IMR-90 (cell line): ENCODE results near the gene MYO1G. TPM values are rescaled to one million over a fixed set of nuclear protein-coding genes. Genes with fewer than 3 reads are reported as not detected.

ENCODE experiments used
- ATAC-seq: fragments of 200-7000 bp; cut with Tn5 transposase; 2 replicates; pipeline ENCODE4 v1.9.1; 2020; ENCODE audit warnings: low read depth, mild to moderate bottlenecking, moderate library complexity
- BruUV-seq: library from RNA; stranded (reverse); fragments of 400-500 nt; replicated peaks from 2 replicates; lab custom pipeline; 2021; lab: Mats Ljungman, UMichigan
- CTCF ChIA-PET: fragments of 300-600 bp; formaldehyde crosslinking; extraction: SDS; loops from one replicate; lab custom pipeline; 2021; ENCODE audit warnings: antibody characterized with exemption; lab: Yijun Ruan, JAX
- POLR2A ChIA-PET: fragments of 300-600 bp; sonication (Branson Sonifier 250); formaldehyde crosslinking; loops from one replicate; lab custom pipeline; 2022; ENCODE audit warnings: antibody characterized with exemption; ENCODE audit not compliant: unreplicated experiment; lab: Charles Lee
- DNase-seq: peaks from one replicate; pipeline ENCODE4 v3.0.0; 2013
- H2AFZ ChIP-seq: replicated peaks from 2 replicates; pipeline ENCODE3; 2013; ENCODE audit warnings: low read length, mild to moderate bottlenecking; ENCODE audit not compliant: poor library complexity
- H2AK5ac ChIP-seq: 2 replicates; pipeline ENCODE4 v1.6.1; 2013; ENCODE audit warnings: low read depth, low read length, inconsistent platforms
- H2AK9ac ChIP-seq: replicated peaks from 2 replicates; pipeline ENCODE3; 2013; ENCODE audit warnings: mild to moderate bottlenecking, low read depth, low read length, moderate library complexity; ENCODE audit not compliant: poor library complexity
- H2BK120ac ChIP-seq: 2 replicates; pipeline ENCODE4 v1.6.1; 2013; ENCODE audit warnings: low read depth, low read length, inconsistent platforms
- H2BK15ac ChIP-seq: 3 replicates; pipeline ENCODE4 v1.6.1; 2013; ENCODE audit warnings: low read depth, low read length, inconsistent platforms
- H2BK20ac ChIP-seq: 2 replicates; pipeline ENCODE4 v1.6.1; 2013; ENCODE audit warnings: low read depth, mild to moderate bottlenecking, inconsistent platforms, low read length, moderate library complexity
- H2BK5ac ChIP-seq: 2 replicates; pipeline ENCODE4 v1.6.1; 2013; ENCODE audit warnings: mild to moderate bottlenecking, low read depth, low read length, inconsistent platforms; ENCODE audit not compliant: poor library complexity, severe bottlenecking
- H3K14ac ChIP-seq: replicated peaks from 2 replicates; pipeline ENCODE4 v1.6.1; 2013; ENCODE audit warnings: low read depth, low read length, inconsistent platforms
- H3K18ac ChIP-seq: 2 replicates; pipeline ENCODE4 v1.6.1; 2013; ENCODE audit warnings: low read depth, low read length, control low read depth
- H3K23ac ChIP-seq: 2 replicates; pipeline ENCODE4 v1.6.1; 2013; ENCODE audit warnings: low read depth, low read length, inconsistent platforms
- H3K27ac ChIP-seq: 2 replicates; pipeline ENCODE4 v1.5.1; 2013; ENCODE audit warnings: mild to moderate bottlenecking, control low read depth, low read length; ENCODE audit not compliant: insufficient read depth
- H3K27me3 ChIP-seq: 2 replicates; pipeline ENCODE4 v1.6.1; 2013; ENCODE audit warnings: low read length; ENCODE audit not compliant: control insufficient read depth, insufficient read depth
- H3K36me3 ChIP-seq: 2 replicates; pipeline ENCODE4 v1.6.1; 2013; ENCODE audit warnings: low read length, mixed read lengths; ENCODE audit not compliant: control insufficient read depth, insufficient read depth
- H3K4ac ChIP-seq: 2 replicates; pipeline ENCODE4 v1.6.1; 2013; ENCODE audit warnings: low read depth, low read length, inconsistent platforms
- H3K4me1 ChIP-seq: 2 replicates; pipeline ENCODE4 v1.6.1; 2013; ENCODE audit warnings: low read length, mixed read lengths; ENCODE audit not compliant: control insufficient read depth, insufficient read depth
- H3K4me2 ChIP-seq: 2 replicates; pipeline ENCODE4 v1.6.1; 2013; ENCODE audit warnings: low read depth, mild to moderate bottlenecking, control low read depth, low read length, moderate library complexity
- H3K4me3 ChIP-seq: 2 replicates; pipeline ENCODE4 v1.5.1; 2013; ENCODE audit warnings: low read depth, mild to moderate bottlenecking, control low read depth, low read length, moderate library complexity; ENCODE audit not compliant: insufficient read depth
- H3K56ac ChIP-seq: 2 replicates; pipeline ENCODE4 v1.6.1; 2013; ENCODE audit warnings: low read length, inconsistent platforms; ENCODE audit not compliant: insufficient read depth; ENCODE audit errors: extremely low read depth
- H3K79me1 ChIP-seq, 2 experiments: 2 replicates each; pipeline ENCODE4 v1.6.1; 2013; ENCODE audit warnings: low read length in 2 of 2, inconsistent platforms in 1 of 2, low read depth in 1 of 2
- H3K9ac ChIP-seq: 2 replicates; pipeline ENCODE4 v1.6.1; 2013; ENCODE audit warnings: low read depth, low read length, control low read depth
- H3K9me1 ChIP-seq: 2 replicates; pipeline ENCODE4 v1.6.1; 2013; ENCODE audit warnings: low read length, inconsistent platforms; ENCODE audit not compliant: insufficient read depth
- H3K9me3 ChIP-seq: 2 replicates; pipeline ENCODE4 v1.6.1; 2013; ENCODE audit warnings: low read length; ENCODE audit not compliant: control insufficient read depth, insufficient read depth
- H4K20me1 ChIP-seq: 2 replicates; pipeline ENCODE4 v1.6.1; 2013; ENCODE audit warnings: low read length, inconsistent platforms; ENCODE audit not compliant: insufficient read depth
- H4K5ac ChIP-seq: 2 replicates; pipeline ENCODE4 v1.6.1; 2013; ENCODE audit warnings: mild to moderate bottlenecking, low read depth, low read length, control low read depth
- H4K8ac ChIP-seq, 2 experiments: 2 replicates each; pipeline ENCODE4 v1.6.1; 2013; ENCODE audit warnings: low read depth in 2 of 2, low read length in 2 of 2, control low read depth in 1 of 2, inconsistent platforms in 1 of 2
- H4K91ac ChIP-seq: 2 replicates; pipeline ENCODE4 v1.6.1; 2013; ENCODE audit warnings: low read depth, low read length, inconsistent platforms; ENCODE audit not compliant: insufficient read depth
- BHLHE40 ChIP-seq: fragments of 150-350 bp; IDR thresholded peaks from 2 replicates; pipeline ENCODE4 v1.6.1; 2016; ENCODE audit warnings: mild to moderate bottlenecking, low read depth, low read length
- ELK1 ChIP-seq: fragments of 150-350 bp; IDR thresholded peaks from 2 replicates; pipeline ENCODE4 v1.6.1; 2016; ENCODE audit warnings: low read depth, mild to moderate bottlenecking, low read length, moderate library complexity, borderline replicate concordance
- FOS ChIP-seq: fragments of 150-350 bp; IDR thresholded peaks from 2 replicates; pipeline ENCODE4 v1.6.1; 2016; ENCODE audit warnings: low read depth, low read length
- MAFK ChIP-seq: IDR thresholded peaks from 2 replicates; pipeline ENCODE4 v1.6.1; 2012; ENCODE audit warnings: low read depth, low read length, improper control_type of control experiment
- MXI1 ChIP-seq: IDR thresholded peaks from 2 replicates; pipeline ENCODE4 v1.6.1; 2012; ENCODE audit warnings: low read depth, mild to moderate bottlenecking, low read length, moderate library complexity, borderline replicate concordance
- NFE2L2 ChIP-seq: fragments of 150-350 bp; IDR thresholded peaks from 2 replicates; pipeline ENCODE4 v1.6.1; 2016; ENCODE audit warnings: low read depth, mild to moderate bottlenecking, low read length
- POLR2A ChIP-seq: IDR thresholded peaks from 2 replicates; pipeline ENCODE4 v1.6.1; 2012; ENCODE audit warnings: mild to moderate bottlenecking, low read depth, low read length
- RAD21 ChIP-seq: IDR thresholded peaks from 2 replicates; pipeline ENCODE4 v1.6.1; 2012; ENCODE audit warnings: low read length, improper control_type of control experiment
- WGBS, 2 experiments: methylation state at CpG; one replicate each; pipeline versions ENCODE4 v1.1.5 to v1.1.7; 2013; ENCODE audit warnings: missing lambda C conversion rate in 2 of 2; ENCODE audit not compliant: insufficient read length in 1 of 2; ENCODE audit errors: extremely low coverage in 2 of 2; 5-methylcytosine and 5-hydroxymethylcytosine counted together
- dilution Hi-C: fragments of 300-500 bp; cut with HindIII; formaldehyde crosslinking; loops from one replicate; pipeline ENCODE4 v1.14.3; 2018; ENCODE audit warnings: low sequenced_read_pairs; ENCODE audit not compliant: unreplicated experiment
- in situ Hi-C: fragments of 300-500 bp; cut with MboI; formaldehyde crosslinking; loops from 3 replicates; pipeline ENCODE4 v1.14.3; 2019; ENCODE audit warnings: low sequenced_read_pairs, inconsistent platforms, mixed read lengths
- intact Hi-C: fragments of 100-400 bp; cut with micrococcal nuclease; formaldehyde crosslinking; loops from 2 replicates; pipeline ENCODE4 v1.10.0; 2022
- polyA plus RNA-seq, 3 experiments: library from polyadenylated mRNA; depleted of rRNA; stranded (reverse); fragments of >200 nt; gene quantifications; 2 replicates each; pipeline ENCODE4 v1.2.3, GENCODE V29; 2012; ENCODE audit warnings: low replicate concordance in 1 of 3
- total RNA-seq: library from RNA; depleted of rRNA; stranded (reverse); fragments of >200 nt; gene quantifications from 2 replicates; pipeline ENCODE4 v1.2.3, GENCODE V29; 2012
- TF ChIP-seq, protein P1 (sequence below): fragments of 150-350 bp; IDR thresholded peaks from 2 replicates; pipeline ENCODE4 v1.6.1; 2017; ENCODE audit warnings: mild to moderate bottlenecking, antibody characterized with exemption, low read length, low read depth
- TF ChIP-seq, protein P2 (sequence below): conservative IDR thresholded peaks from 2 replicates; pipeline ENCODE4 v1.5.1; 2012; ENCODE audit warnings: mild to moderate bottlenecking, low read depth, low read length, improper control_type of control experiment

The MYO1G gene
- total and polyA plus RNA-seq, 2 of the 4 experiments (the other 2 are of a cell fraction), result under 0.01 to 0.02 TPM

- no peak overlapping the region for H3K14ac ChIP-seq
- dilution Hi-C loops, result no loop called here
- H3K36me3 ChIP-seq, result peaks cover 3% of the 10 kb centered on the region; the same call in 1 of the 2 replicates
- peaks cover 4% of the 10 kb centered on the region; the same call in 1 of the 2 replicates for H3K27me3 ChIP-seq
- TF ChIP-seq ELK1 (no peak), POLR2A (no peak), MAFK (no peak), MXI1 (no peak), BHLHE40 (no peak), NFE2L2 (no peak), RAD21 (no peak), FOS (no peak)
- TF ChIP-seq, protein P1, sequence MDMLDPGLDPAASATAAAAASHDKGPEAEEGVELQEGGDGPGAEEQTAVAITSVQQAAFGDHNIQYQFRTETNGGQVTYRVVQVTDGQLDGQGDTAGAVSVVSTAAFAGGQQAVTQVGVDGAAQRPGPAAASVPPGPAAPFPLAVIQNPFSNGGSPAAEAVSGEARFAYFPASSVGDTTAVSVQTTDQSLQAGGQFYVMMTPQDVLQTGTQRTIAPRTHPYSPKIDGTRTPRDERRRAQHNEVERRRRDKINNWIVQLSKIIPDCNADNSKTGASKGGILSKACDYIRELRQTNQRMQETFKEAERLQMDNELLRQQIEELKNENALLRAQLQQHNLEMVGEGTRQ, result no peak
- TF ChIP-seq, protein P2, sequence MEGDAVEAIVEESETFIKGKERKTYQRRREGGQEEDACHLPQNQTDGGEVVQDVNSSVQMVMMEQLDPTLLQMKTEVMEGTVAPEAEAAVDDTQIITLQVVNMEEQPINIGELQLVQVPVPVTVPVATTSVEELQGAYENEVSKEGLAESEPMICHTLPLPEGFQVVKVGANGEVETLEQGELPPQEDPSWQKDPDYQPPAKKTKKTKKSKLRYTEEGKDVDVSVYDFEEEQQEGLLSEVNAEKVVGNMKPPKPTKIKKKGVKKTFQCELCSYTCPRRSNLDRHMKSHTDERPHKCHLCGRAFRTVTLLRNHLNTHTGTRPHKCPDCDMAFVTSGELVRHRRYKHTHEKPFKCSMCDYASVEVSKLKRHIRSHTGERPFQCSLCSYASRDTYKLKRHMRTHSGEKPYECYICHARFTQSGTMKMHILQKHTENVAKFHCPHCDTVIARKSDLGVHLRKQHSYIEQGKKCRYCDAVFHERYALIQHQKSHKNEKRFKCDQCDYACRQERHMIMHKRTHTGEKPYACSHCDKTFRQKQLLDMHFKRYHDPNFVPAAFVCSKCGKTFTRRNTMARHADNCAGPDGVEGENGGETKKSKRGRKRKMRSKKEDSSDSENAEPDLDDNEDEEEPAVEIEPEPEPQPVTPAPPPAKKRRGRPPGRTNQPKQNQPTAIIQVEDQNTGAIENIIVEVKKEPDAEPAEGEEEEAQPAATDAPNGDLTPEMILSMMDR, result no peak
- no peak overlapping the region for H3K56ac ChIP-seq
- H3K27ac ChIP-seq, result no peak overlapping the region
- no TSS peak for BruUV-seq
- H3K18ac ChIP-seq, result no peak overlapping the region
- H2AK5ac ChIP-seq, result no peak overlapping the region
- CTCF ChIA-PET, result no interaction called here
- no peak overlapping the region for H3K4me2 ChIP-seq
- no peaks in the 10 kb centered on the region; a peak in 1 of 4 replicates for H3K79me1 ChIP-seq
- in situ Hi-C loops, result no loop called here
- DNase-seq (no peak), ATAC-seq (no peak)
- H2AK9ac ChIP-seq, result no peak overlapping the region
- H3K9me3 ChIP-seq, result no peaks in the 10 kb centered on the region
- peaks cover 6% of the 10 kb centered on the region; the same call in 1 of the 2 replicates for H4K20me1 ChIP-seq
- no peak overlapping the region for H2AFZ ChIP-seq
- H4K5ac ChIP-seq, result no peak overlapping the region
- peaks cover 10% of the 10 kb centered on the region for H3K4me1 ChIP-seq
- POLR2A ChIA-PET, result no interaction called here
- no peak overlapping the region for H4K91ac ChIP-seq
- H2BK20ac ChIP-seq, result no peak overlapping the region
- H2BK5ac ChIP-seq, result no peak overlapping the region
- no peak overlapping the region for H3K4ac ChIP-seq
- no peak overlapping the region for H4K8ac ChIP-seq
- H2BK15ac ChIP-seq, result no peak overlapping the region
- no peak overlapping the region for H3K4me3 ChIP-seq
- no peak overlapping the region for H3K23ac ChIP-seq
- intact Hi-C loops, result no loop called here
- 94% methylated on average over 14 of the region's 17 CpGs; no CpG with 5 or more reads in 1 of the 2 experiments for WGBS, 2 experiments
- H3K9me1 ChIP-seq, result peaks cover 15% of the 10 kb centered on the region
- H2BK120ac ChIP-seq, result no peak overlapping the region
- H3K9ac ChIP-seq, result no peak overlapping the region
Measured at GRCh38 chr7:44976746-44977196, 2.0 kb downstream of the MYO1G start.
